ENCODE data around the gene ZNF648. TPM values are rescaled to one million over a fixed set of nuclear protein-coding genes. Genes with fewer than 3 reads are reported as not detected.
A peak's percentile ranks its signal among the peaks of the same experiment; 100 is the strongest.

Gene ZNF648
- total RNA-seq, 1 donor from 2014 or later: not detected

DNA sequence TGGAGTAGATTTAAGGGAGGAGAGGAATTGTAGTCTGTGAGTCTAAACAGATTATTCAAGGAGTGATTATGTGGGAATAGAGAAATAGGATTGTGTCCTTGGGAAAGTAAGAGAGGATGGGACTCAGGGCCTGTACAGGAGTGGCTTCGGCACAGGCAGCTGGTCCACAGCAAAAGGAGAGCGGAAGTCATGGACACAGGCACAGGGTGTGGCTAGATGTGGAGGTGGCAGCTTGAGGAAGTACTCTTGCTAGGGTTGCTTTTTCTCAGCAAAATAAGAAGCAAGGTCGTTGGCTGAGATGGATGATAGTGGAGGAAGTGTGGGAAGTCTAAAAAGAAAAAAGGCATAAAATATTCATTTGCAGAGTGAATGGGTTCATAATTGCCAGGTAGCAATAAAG is 18.5 kb upstream of the ZNF648 start:
- DNase-seq (ENCODE audit: low read depth): no peak
- no peak overlapping the region for H3K4me3 ChIP-seq (ENCODE audit: low read depth, low read length)
- no peak for TF ChIP-seq CTCF (conservative IDR thresholded peaks at IDR 0.05; ENCODE audit: low read depth, low read length)

DNA sequence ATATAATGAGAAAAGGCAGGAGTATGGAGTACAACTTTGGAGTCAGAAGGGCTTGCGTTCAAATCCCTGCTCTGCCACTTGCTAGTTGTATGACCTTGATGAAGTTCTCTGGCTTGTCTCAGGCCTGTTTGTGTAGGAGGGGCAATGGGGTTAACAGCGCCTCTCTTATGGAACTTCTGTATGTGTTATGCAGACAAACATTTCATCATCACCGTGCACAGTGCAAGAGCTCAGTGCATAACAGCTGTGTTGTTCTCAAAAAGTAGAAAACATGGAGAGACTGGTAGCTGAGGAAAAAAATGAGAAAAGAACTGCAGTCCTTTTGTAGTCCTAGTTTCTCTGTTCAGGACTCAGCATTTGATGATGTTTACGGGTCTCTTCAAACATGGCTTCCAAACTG is 10.4 kb upstream of the ZNF648 start:
- DNase-seq (ENCODE audit: low read depth): no peak
- no peak overlapping the region for H3K4me3 ChIP-seq (ENCODE audit: low read depth, low read length)
- no peak for TF ChIP-seq CTCF (conservative IDR thresholded peaks at IDR 0.05; ENCODE audit: low read depth, low read length)

GRCh38 chr1:182069028-182069466 is 7.5 kb upstream of the ZNF648 start:
- H3K4me3 ChIP-seq (ENCODE audit: low read depth, low read length): no peak overlapping the region
- no peak for DNase-seq (ENCODE audit: low read depth)
- peak; percentile 90 for TF ChIP-seq CTCF (conservative IDR thresholded peaks at IDR 0.05; ENCODE audit: low read depth, low read length)

DNA sequence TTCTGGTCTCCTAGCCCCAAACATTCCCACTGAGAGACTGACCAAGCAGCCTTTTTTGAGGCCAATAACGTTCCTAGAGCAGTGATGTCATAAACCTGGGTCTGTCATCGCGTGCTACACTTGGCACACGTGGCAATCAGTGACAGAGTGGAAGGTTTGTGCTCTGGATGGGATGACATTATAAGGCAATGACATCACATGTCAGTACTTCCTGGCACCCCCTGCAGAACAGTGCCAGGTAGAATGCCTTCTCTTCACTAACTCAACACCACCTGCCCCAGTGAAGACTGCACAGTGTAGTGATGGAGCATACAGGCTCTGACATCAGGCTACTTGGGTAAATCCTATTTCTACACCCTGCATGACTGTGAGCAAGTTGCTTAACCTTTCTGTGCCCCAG is 5.4 kb upstream of the ZNF648 start:
- TF ChIP-seq CTCF (conservative IDR thresholded peaks at IDR 0.05; ENCODE audit: low read depth, low read length): no peak
- no peak for DNase-seq (ENCODE audit: low read depth)
- no peak overlapping the region for H3K4me3 ChIP-seq (ENCODE audit: low read depth, low read length)

DNA sequence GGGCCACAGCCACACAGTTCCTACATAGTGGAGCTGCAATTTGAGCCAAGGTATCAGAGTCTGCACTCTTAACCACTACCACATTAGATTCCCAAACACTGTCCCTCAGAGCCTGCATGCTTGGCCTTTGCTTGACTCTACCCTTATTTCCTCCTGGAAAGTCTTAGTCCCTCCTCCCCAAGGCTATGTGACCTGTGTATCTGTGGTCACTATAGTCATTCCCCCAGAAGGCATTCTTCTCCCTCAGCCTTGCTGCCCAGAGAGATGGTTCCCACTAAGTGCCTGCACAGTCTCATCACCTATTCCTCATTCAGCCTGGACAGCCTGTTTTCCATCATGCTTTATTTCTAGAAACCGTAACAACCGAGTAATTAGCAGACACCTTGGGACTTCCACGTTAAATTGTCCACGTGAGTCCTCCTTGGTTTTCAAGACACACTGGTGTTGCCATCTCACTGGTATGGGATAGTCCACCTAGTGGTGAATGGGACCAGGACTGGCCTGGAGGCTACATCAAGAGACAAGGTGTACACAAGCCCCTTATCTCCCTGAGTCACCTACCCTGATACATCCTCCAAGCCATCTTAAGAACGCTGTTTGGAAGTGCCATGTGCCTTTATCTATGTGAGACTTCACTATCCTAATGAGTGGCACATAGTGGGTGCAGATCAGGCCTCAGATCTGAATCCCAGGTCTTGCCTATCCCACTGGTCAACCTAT is 3.8 kb upstream of the ZNF648 start:
- no peak for DNase-seq (ENCODE audit: low read depth)
- H3K4me3 ChIP-seq (ENCODE audit: low read depth, low read length): no peak overlapping the region
- no peak for TF ChIP-seq CTCF (conservative IDR thresholded peaks at IDR 0.05; ENCODE audit: low read depth, low read length)

DNA sequence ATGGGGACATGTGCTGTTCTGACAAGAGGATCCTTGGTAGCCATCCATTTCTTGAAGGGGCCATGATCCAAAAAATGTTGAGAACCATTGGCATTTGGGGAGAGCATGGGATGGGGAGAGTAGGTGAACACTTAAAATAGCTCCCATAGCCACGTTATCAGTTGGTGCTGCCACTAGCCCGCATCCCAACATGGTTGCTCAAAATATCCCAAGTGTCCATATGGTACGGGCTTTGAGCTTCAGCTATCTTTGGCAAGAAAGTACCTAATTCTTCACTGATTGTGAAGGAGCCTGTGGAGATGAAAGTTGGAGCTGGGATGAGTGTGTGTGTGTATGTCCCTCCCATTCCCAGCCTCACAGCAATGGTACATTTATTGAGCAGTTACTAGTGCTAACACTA is 3.1 kb upstream of the ZNF648 start:
- no peak for DNase-seq (ENCODE audit: low read depth)
- H3K4me3 ChIP-seq (ENCODE audit: low read depth, low read length): no peak overlapping the region
- TF ChIP-seq CTCF (conservative IDR thresholded peaks at IDR 0.05; ENCODE audit: low read depth, low read length): no peak

DNA sequence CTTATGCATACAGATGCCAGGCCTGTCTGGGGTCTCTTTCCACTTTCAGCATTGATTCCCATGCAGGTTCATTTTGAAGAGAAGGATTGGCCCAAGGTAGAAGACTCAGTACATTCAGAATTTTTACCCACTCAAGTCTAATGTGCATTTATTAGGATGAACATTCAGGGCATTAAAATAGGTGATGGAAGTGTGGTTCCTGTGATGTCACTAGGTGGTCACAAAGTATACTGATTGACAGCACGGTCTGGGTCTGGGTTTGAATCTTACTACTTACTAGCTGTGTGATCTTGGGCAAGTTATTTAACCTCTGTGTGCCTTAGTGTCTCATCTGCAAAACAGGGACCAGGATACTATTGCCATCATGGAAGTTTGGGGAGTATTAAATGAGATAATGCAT is 711 bp upstream of the ZNF648 start:
- TF ChIP-seq CTCF (conservative IDR thresholded peaks at IDR 0.05; ENCODE audit: low read depth, low read length): no peak
- DNase-seq (ENCODE audit: low read depth): no peak
- H3K4me3 ChIP-seq (ENCODE audit: low read depth, low read length): no peak overlapping the region

All from epithelial cell of proximal tubule (primary cell).